Measurements from ENCODE around the gene NANS.
A peak's percentile ranks its signal among the peaks of the same experiment; 100 is the strongest.
"Not testable (repeated sequence)": the region's sequence is repeated elsewhere in the genome, so short reads cannot be mapped to it uniquely, and the experiment has no call there.

Gene NANS

GRCh38 chr9:98100456-98100855 is 43.9 kb downstream of the NANS start:
- DNase-seq (ENCODE audit: low read depth in 2 of 2) = no peak

GRCh38 chr9:98101416-98101815 is 44.9 kb downstream of the NANS start:
- no peak for DNase-seq (ENCODE audit: low read depth in 2 of 2)

DNA sequence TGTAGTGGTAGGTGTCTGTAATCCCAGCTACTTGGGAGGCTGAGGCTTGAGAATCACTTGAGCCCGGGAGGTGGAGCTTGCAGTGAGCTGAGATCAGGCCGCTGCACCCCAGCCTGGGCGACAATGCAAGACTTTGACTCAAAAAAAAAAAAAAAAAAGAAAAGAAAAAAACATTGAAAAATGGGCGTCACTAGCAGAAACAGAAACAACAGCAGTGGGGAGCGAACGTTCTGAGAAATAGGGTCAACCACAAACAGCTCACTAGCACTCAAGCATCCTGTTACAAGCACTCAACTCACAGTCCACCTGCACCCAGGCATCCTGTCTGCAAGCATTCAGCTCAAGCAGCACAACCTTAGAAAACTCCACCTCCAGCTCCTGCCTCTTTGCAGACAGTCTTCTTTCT is 45.3 kb downstream of the NANS start:
- DNase-seq (ENCODE audit: low read depth in 2 of 2) = peak; percentile 50 to 60

- no peak for DNase-seq (ENCODE audit: low read depth in 2 of 2)
Measured at GRCh38 chr9:98104445-98104881, 47.9 kb downstream of the NANS start.

GRCh38 chr9:98105006-98105405 is 48.5 kb downstream of the NANS start:
- DNase-seq (ENCODE audit: low read depth in 2 of 2) = no peak

GRCh38 chr9:98107926-98108325 is 51.4 kb downstream of the NANS start:
- no peak for DNase-seq (ENCODE audit: low read depth in 2 of 2)

GRCh38 chr9:98108531-98109031 is 52.0 kb downstream of the NANS start:
- no peak for DNase-seq (ENCODE audit: low read depth in 2 of 2)

DNA sequence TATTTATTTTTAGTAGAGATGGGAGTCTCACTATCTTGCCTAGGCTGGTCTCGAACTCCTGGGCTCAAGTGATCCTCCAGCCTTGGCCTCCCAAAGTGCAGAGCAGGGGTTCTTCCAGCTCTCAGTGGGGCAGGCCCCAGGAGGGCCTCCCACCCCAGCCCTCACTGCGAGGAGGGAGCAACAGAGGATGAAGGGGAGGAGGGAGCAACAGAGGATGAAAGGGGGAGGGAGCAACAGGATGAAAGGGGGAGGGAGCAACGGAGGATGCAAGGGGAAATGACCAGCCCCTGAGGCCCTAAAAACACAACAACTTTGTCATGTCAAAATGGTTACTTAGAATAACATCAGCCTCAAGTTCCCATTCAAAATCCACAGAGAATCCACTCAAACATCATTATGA is 52.5 kb downstream of the NANS start:
- no peak for DNase-seq (ENCODE audit: low read depth in 2 of 2)

GRCh38 chr9:98117097-98117496 is 60.6 kb downstream of the NANS start:
- DNase-seq (ENCODE audit: low read depth in 2 of 2) = not testable (repeated sequence)

GRCh38 chr9:98117984-98118639 is 61.6 kb downstream of the NANS start:
- peak in 1 of 2 donors; percentile 36 for DNase-seq (ENCODE audit: low read depth in 2 of 2)

GRCh38 chr9:98118640-98119601 is 62.4 kb downstream of the NANS start, which contains the start of gene TRIM14:
TSS of gene TRIM14 (minus strand) at chr9:98119222. CDS start at chr9:98119188, 34 bp downstream.
- DNase-seq (ENCODE audit: low read depth in 2 of 2) = peak; percentile 44 to 60

DNA sequence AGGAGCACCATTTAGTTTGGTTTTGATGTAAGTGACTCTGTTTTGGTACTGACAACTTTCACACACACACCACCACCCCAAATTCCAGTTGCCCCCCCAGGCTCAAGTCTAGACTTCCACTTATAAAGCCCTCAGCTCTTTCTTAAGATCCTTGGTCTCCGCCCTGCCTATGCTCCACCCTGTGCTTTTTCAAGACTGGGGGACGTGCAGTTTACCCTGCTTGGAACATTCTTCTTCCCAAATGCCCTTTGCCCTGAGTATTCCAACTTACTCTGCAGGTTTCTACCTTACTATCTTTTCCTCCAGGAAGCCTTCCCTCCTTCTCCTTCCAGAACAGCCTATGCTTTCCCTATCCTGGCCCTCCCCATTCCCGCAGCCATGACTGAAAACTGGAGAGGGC is 63.9 kb downstream of the NANS start:
- DNase-seq (ENCODE audit: low read depth in 2 of 2) = no peak

GRCh38 chr9:98121058-98121457 is 64.5 kb downstream of the NANS start:
- no peak for DNase-seq (ENCODE audit: low read depth in 2 of 2)

- not testable (repeated sequence) for DNase-seq (ENCODE audit: low read depth in 2 of 2)
Measured at GRCh38 chr9:98124091-98124490, 67.6 kb downstream of the NANS start.

DNA sequence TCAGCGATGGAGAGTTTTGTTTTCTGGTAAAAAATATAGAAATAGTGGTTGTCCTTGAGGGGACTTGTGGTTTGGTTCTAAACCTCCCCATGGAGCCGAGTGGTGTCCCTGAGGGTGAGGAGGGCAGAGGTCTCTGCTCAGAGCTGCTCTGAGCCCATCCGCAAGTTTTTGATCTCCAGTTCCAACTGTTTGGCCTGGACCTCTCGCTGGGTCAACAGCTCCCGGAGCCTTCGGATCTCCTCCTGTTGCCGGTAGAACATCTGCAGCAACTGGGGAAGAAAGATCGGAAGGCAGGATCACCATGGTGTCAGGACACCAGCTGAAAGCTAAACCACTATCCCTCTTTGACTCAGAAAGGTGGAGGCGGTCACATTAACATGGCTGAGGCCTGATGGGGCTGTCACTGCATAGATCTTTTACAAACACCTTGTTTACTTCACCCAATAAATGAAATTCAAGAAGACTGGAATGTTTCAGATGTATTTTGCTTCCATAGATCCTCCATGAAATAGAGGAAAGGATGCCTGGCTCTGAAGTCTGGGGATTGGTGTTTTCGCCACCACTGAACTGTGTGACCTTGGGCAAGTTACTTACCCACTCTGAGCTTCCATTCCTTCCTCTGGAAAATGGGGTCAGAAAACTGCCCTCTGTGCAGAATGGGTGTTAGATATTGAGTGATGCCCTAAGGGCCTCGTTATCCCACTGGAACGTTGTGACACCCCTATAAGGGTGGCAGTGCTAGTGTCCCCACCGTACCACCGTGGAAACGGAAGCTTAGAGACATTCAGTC is 68.3 kb downstream of the NANS start:
- no peak for DNase-seq (ENCODE audit: low read depth in 2 of 2)

DNA sequence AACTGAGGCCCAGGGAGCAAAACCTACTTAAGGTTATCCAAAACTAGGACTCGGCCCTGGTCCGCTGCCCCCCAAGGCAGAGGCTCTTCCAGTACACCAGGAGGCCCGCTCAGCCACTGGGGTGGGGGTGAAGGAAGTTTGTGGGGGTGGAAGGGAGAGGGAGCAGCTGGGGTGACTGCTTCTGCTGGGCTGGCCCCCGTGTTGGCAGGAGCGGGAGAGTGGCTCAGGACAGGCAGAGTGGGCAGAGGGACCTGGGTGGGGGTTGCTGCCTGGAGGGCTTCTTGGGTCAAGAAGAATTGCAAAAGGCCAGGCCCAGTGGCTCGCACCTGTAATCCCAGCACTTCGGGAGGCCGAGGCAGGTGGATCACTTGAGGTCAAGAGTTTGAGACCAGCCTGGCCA is 70.7 kb downstream of the NANS start:
- DNase-seq (ENCODE audit: low read depth in 2 of 2) = no peak

DNA sequence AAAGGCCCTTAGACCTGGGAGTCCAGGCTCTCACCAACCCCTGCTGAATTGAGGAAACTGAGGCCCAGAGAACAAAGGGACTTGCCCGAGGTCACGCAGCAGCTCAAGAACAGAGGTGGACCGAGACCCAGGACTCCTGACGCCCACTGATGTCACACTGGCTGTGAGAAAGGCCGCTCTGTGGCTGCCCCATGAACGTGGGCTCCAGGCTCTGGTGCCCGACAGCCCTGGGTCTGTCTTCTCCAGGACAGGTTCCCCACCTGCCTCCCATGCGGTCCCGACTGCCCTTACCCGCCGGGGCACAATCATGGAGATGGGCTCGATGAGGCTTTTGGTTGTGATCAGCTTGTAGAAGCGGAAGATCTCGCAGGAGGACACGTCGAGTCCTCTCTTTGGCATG is 71.8 kb downstream of the NANS start:
- no peak for DNase-seq (ENCODE audit: low read depth in 2 of 2)

DNA sequence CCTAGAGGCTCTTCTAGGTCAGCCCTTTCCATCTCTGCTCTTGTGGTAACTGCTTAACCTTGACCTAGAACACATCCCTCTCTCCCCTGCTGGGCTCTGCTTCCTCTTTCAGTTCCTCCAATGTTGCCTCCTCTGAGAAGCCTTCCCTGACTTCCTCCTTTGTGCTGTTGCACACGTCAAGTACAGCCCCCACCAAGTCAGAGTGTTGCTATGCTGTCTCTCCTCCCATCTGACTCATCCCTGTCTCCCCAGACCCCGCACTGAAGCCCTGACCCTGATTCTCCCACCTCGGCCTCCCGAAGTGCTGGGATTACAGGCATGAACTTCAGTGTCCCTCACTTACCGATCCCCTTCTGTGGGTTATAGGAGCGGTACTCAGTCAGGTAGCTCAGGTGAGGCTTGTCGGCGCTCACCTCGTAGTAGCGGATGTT is 72.9 kb downstream of the NANS start:
- no peak for DNase-seq (ENCODE audit: low read depth in 2 of 2)

DNA sequence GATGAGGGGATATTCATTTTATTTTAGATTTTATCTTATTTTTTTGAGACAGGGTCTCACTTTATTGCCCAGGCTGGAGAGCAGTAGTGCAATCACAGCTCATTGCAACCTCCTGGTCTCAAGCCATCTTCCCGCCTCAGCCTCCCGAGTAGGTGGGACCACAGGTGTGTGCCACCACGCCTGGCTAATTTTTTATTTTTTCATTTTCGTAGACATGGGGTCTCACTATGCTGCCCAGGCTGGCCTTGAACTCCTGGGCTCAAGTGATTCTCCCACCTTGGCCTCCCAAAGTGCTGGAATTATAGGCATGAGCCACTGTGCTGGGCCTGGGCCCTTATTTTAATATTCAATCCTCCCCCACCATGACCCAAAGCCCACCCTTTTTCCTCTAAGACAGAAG is 73.5 kb downstream of the NANS start:
- DNase-seq (ENCODE audit: low read depth in 2 of 2) = not testable (repeated sequence)

- no peak for DNase-seq (ENCODE audit: low read depth in 2 of 2)
Measured at GRCh38 chr9:98130576-98131228, 74.2 kb downstream of the NANS start.

DNA sequence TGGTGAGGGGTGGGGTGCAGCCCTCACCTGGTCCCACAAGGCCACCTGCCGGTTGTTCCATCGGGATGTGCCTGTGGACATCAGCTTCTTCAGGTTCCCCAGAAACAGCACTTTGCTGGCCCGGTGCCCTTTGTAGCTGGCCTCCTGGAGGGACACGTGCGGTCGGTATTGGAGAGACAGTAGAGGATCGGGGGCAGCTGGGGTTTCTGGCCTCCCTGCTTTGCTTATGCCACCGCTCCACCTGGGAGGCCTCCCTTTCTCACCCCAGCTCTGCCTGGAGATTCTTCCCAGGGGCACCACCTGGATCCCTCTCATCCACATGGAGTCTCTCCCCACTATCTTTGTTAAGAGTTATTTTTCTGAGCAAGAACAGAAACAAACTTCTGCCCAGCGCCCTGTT is 75.6 kb downstream of the NANS start:
- DNase-seq (ENCODE audit: low read depth in 2 of 2) = no peak

All from stimulated activated CD4-positive, alpha-beta T cell treated with anti-CD3 and anti-CD28 coated beads, Interleukin-4, amount 100 ng/mL, for 48 hours (primary cell).